IPS-20b (cell line): ENCODE measurements around the gene EXD3.

ENCODE experiments used
- H3K27ac ChIP-seq: one replicate; pipeline ENCODE4 v1.5.1; 2013; ENCODE audit warnings: low read length
- H3K27me3 ChIP-seq: 2 replicates; pipeline ENCODE4 v1.6.1; 2013; ENCODE audit warnings: mild to moderate bottlenecking, low read length, inconsistent platforms; ENCODE audit not compliant: insufficient read depth
- H3K36me3 ChIP-seq: 2 replicates; pipeline ENCODE4 v1.6.1; 2013; ENCODE audit warnings: low read depth, mild to moderate bottlenecking, inconsistent platforms, low read length, moderate library complexity; ENCODE audit not compliant: insufficient read depth
- H3K4me1 ChIP-seq: 2 replicates; pipeline ENCODE4 v1.6.1; 2013; ENCODE audit warnings: mild to moderate bottlenecking, control low read depth, inconsistent platforms, low read length, moderate library complexity; ENCODE audit not compliant: insufficient read depth
- H3K4me3 ChIP-seq: 2 replicates; pipeline ENCODE4 v1.5.1; 2013; ENCODE audit warnings: mild to moderate bottlenecking, low read length, inconsistent platforms
- H3K9ac ChIP-seq: 2 replicates; pipeline ENCODE4 v1.6.1; 2013; ENCODE audit warnings: low read depth, mild to moderate bottlenecking, inconsistent platforms, low read length, moderate library complexity
- H3K9me3 ChIP-seq: 2 replicates; pipeline ENCODE4 v1.6.1; 2013; ENCODE audit warnings: mild to moderate bottlenecking, low read depth, low read length, inconsistent platforms; ENCODE audit not compliant: insufficient read depth

The EXD3 gene

DNA sequence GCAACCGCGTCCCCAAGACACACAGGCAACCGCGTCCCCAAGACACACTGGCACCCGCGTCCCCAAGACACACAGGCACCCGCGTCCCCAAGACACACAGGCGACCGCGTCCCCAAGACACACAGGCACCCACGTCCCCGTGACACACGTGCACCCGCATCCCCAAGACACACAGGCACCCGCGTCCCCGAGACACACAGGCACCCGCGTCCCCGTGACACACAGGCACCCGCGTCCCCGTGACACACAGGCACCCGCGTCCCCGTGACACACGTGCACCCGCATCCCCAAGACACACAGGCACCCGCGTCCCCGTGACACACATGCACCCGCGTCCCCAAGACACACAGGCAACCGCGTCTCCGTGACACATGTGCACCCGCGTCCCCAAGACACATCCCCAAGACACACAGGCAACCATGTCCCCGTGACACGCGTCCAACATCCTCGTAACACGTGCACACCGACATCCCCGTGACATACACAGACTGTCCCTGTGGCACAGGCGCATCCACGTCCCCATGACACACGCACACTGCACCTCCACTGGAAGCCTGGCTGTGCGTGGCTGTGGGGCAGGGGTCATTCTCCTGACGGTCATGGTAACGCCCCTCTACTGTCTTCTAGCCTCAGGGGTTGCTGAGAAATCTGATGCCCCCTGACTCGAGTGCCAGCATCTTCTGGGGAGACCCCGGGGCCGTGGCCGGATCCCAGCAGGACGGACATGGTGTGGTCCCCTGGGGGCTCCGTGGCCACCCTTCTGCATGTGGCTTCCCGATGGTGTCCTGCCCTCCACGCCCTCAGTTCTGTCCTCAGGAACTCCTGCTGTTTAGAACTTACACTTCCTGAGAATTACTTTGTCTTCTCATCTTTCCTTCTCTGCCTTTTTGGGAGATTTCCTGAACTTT lies 24.1 kb downstream of the EXD3 start:
- Histone ChIP-seq H3K4me1 (no peaks in the 10 kb centered on the region), H3K9ac (no peak overlapping the region), H3K36me3 (no peaks in the 10 kb centered on the region), H3K27ac (no peak overlapping the region), H3K4me3 (no peak overlapping the region), H3K9me3 (no peaks in the 10 kb centered on the region), H3K27me3 (no peaks in the 10 kb centered on the region)

DNA sequence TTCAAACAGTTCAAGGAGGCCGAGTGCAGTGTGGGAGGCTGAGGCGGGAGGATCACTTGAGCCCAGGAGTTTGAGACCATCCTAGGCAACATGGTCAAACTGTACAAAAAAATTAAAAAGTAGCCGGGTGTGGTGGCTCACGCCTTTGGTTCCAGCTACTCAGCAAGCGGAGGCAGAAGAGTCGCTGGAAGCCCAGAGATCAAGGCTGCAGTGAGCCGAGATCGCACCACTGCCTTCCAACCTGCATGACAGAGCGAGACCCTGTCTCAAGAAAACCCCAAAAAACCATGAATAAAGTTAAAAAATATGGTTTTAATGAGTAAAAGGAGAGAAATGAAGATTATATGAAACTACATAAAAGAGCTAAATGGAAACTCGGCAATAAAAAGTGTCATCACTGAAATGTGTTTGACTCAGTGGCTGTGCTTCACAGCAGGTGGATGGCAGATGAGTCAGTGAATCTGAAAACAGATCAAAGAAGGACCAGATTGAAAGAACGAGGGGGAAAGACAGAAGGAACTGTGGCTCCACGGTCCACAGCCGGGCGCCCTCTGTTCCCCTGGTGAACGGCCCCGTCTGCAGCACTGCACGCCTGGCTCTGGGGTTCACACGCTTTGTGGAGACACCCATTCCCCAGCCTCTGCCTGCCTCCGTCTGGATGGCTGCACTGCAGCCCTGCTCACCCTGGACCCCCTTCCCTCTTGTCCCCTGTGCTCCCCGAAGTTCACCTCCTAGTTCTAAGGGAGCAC lies 25.1 kb downstream of the EXD3 start:
- Histone ChIP-seq H3K9ac (no peak overlapping the region), H3K4me3 (no peak overlapping the region), H3K4me1 (no peaks in the 10 kb centered on the region), H3K27ac (no peak overlapping the region), H3K27me3 (no peaks in the 10 kb centered on the region), H3K36me3 (no peaks in the 10 kb centered on the region), H3K9me3 (no peaks in the 10 kb centered on the region)

DNA sequence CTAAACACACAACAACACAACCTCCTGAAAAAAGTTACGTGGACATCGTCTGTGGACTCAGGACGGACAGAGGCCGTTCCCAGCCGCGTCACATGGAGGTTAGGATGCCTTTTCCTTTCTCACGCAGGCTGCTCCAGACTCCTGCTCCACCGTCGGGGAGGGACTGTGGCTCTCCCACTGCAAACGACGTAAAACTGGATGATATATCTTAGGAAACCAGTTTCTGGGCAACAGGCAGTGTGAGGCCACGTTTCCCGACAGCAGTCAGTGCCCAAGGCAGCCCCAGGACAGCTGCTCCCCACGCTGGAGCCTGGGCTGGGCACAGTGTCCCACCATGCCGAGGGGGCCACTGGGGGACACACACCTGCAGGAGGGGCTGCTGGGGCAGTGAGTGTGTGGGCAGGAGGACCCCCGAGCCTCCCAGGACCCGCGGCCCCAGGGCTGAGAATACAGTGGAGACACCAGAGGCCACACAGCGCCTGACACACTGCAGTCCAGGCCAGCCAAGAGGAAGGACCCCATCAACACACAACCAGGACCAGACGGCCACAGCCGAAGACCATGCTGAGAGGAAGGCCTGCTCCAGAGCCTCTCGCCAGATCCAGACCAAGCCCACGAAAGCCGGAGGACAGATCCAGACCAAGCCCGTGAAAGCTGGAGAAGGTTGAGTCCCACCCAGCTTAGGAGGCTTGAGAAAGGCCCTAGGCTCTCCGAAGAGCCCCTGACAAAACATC lies 26.2 kb downstream of the EXD3 start:
- H3K27ac ChIP-seq: no peak overlapping the region
- H3K4me1 ChIP-seq: no peaks in the 10 kb centered on the region
- H3K27me3 ChIP-seq: no peaks in the 10 kb centered on the region
- H3K36me3 ChIP-seq: no peaks in the 10 kb centered on the region
- H3K9ac ChIP-seq: no peak overlapping the region
- H3K9me3 ChIP-seq: no peaks in the 10 kb centered on the region
- H3K4me3 ChIP-seq: no peak overlapping the region

DNA sequence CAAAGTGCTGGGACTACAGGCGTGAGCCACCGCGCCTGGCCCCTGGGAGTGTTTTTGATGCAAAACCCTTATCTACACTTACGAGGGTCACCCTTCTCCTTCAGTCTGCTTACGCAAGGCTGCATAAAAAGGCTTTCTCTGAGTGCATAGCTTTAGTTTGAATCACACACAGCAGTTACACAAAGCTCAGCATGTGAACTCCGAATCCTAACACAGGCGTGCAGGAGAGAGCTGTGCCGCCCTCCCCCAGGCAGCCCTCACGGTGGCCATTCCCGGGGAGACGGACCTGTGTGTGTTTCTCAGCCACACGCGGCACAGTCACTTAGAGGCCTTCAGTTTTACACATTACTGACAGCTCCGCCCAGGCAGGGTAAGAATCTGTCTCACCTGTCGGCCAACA lies 26.7 kb downstream of the EXD3 start:
- no peak overlapping the region for H3K4me3 ChIP-seq
- no peaks in the 10 kb centered on the region for H3K36me3 ChIP-seq
- no peak overlapping the region for H3K27ac ChIP-seq
- H3K4me1 ChIP-seq: no peaks in the 10 kb centered on the region
- H3K9me3 ChIP-seq: no peaks in the 10 kb centered on the region
- no peaks in the 10 kb centered on the region for H3K27me3 ChIP-seq
- no peak overlapping the region for H3K9ac ChIP-seq

DNA sequence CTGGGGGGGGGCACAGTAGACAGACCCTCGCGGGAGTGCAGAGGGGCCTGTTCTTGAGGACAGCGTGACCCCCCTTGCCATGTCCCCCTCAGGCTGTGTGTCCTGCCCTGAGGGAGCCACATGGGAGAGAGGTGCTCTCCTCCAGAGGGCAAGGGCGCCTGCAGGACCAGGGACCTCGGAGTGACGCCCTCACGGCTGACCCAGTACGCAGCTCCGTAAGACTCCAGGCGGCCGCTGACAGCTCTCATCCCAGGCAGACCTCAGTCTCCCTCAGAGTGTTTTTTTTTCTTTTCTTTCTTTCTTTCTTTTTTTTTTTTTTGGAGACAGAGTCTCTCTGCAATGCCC lies 27.3 kb downstream of the EXD3 start:
- Histone ChIP-seq H3K27ac (no peak overlapping the region), H3K4me3 (no peak overlapping the region), H3K4me1 (no peaks in the 10 kb centered on the region), H3K27me3 (no peaks in the 10 kb centered on the region), H3K9me3 (no peaks in the 10 kb centered on the region), H3K36me3 (no peaks in the 10 kb centered on the region), H3K9ac (no peak overlapping the region)

DNA sequence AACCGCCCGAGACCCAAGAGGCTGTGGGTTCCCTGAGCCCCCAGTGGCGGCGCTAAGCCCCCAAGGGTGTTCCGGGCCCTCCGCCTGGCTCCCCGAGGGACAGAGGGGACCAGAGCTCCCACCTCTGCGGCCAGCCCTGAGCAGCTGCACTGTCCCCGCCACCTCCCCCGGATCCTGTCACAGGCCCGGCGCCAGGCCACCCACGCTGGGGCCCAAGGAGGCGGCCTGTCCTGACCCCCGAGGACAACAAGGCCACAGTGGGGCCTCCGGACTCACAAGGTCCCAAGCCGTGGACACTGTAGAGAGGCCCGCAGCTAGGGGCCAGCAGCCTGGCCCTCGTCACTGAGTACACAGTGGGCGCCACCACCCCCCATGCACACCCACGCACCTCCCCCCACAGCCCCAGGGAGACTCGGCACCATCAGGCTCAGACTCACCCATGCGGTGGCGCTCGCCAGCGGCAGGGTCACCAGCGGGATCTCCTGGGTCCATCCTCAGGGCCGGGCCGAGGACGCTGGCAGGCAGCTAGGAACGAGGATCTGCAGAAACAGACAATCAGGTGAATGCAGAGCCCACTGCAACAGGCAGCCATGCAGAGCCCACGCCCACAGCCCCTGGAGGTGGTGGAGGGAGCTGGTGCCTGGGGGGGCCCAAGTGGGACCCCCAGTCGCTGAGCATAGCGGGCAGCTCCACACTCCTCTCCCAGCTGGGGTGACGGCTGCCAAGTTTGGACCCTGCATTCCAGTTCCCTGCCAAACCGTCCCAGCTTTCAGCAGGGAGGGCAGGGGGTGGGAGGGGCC lies 27.9 kb downstream of the EXD3 start:
- Histone ChIP-seq H3K9me3 (no peaks in the 10 kb centered on the region), H3K9ac (no peak overlapping the region), H3K36me3 (no peaks in the 10 kb centered on the region), H3K27ac (no peak overlapping the region), H3K4me1 (no peaks in the 10 kb centered on the region), H3K4me3 (no peak overlapping the region), H3K27me3 (no peaks in the 10 kb centered on the region)

DNA sequence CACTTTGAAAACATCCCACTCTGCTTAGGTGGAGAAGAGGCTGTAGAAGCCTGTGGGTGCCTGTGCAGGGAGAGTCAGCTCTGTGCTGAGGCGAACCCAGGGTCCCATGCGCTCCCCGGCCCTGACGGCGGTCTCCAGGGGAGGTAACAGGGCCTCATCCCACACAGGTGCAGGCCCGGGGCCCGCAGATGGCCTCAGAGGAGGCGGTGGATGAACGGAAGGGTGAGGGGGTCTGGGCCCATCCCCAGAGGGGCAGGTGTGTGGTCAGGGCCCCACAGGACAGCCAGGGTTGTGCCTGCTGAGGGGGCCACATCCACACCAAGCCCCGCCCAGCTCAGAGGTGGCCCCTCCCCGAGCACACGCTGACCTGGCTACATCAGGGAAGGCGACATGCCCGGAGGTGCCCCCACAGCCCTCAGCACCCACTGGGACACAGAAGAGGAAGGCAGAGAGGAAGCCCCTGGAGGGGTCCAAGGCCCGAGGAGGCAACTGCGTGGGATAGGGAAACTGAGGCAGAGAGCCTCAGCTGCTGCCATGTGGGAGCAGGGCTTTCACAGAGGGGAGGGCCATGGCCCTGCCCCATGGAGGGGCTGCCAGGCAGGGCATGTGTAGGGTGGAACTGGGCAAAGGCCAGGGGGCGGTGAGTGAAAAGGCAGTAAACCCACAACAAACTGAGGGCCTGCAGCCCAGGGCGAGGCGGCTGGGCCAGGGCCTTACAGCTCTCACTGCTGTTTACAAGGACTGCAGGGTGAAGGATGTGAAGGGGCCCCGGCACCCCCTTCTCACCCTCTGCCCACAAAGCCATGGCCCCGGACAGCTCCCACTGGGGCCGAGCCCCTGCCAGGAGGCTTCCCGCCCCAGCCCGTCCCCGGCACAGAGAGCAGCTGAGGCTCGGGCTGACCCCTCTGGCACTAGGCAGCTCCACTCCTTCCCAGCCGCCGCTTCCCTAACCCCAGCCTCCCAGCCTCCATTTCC lies 29.5 kb downstream of the EXD3 start:
- no peak overlapping the region for H3K9ac ChIP-seq
- H3K27ac ChIP-seq: no peak overlapping the region
- H3K4me3 ChIP-seq: no peak overlapping the region
- H3K4me1 ChIP-seq: no peaks in the 10 kb centered on the region
- no peaks in the 10 kb centered on the region for H3K9me3 ChIP-seq
- H3K36me3 ChIP-seq: no peaks in the 10 kb centered on the region
- H3K27me3 ChIP-seq: no peaks in the 10 kb centered on the region

DNA sequence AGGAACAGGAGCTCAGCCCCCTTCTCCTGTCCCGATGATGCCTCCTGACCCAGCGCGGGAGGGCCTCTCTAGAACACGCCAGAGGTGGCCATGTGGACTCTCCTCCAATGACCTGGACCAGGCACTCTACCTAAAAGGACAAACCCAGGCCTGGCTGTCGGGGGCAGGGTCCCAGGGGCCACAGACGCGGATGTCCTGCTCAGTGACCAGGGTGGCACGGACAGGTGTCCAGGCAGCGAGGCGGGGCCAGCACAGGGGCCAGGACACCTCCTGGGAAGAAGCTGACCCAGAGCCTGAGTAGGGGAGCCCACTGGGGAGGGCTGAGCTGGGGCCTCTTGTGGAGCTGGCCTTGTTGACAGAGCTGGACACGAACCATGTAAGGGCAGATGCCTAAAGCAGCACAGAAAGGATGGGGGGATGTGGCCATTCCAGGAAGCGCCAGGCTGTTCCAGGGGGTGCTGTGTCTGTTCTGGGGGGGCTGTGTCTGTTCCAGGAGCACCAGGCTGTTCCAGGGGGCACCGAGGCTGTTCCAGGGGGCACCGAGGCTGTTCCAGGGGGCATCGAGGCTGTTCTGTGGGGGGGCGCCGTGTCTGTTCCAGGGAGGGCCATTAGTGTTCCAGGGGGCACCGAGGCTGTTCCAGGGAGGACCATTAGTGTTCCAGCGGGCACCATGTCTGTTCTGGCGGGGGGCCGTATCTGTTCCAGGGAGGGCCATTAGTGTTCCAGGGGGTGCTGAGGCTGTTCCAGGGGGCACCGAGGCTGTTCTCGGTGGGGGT lies 30.5 kb downstream of the EXD3 start:
- H3K4me1 ChIP-seq: no peaks in the 10 kb centered on the region
- H3K27ac ChIP-seq: no peak overlapping the region
- no peak overlapping the region for H3K9ac ChIP-seq
- H3K9me3 ChIP-seq: no peaks in the 10 kb centered on the region
- H3K27me3 ChIP-seq: no peaks in the 10 kb centered on the region
- no peak overlapping the region for H3K4me3 ChIP-seq
- H3K36me3 ChIP-seq: no peaks in the 10 kb centered on the region

DNA sequence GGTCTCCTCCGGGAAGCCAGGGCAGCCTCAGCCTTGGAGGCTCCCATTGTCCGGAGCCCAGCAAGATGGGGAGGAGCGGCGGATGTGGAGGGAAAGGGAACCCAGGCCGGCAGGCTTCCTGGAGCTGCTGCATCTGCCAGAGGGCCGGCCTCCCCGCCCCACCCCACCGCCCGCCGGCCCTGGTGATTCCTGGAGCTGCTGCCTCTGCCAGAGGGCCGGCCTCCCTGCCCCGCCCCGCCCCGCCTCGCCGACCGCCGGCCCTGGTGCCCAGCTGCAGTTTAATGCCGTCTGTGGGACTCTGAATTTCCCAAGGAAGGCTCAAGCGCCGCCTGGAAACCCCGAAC lies 31.6 kb downstream of the EXD3 start:
- no peak overlapping the region for H3K9ac ChIP-seq
- no peaks in the 10 kb centered on the region for H3K9me3 ChIP-seq
- H3K4me1 ChIP-seq: no peaks in the 10 kb centered on the region
- no peaks in the 10 kb centered on the region for H3K36me3 ChIP-seq
- H3K27me3 ChIP-seq: no peaks in the 10 kb centered on the region
- no peak overlapping the region for H3K4me3 ChIP-seq
- H3K27ac ChIP-seq: no peak overlapping the region
